ENCODE data around the gene CA9. TPM values are rescaled to one million over a fixed set of nuclear protein-coding genes. Genes with fewer than 3 reads are reported as not detected.

CA9 gene
- total RNA-seq, 1 experiment from 2014 or later, result 8.5 TPM

- ChIA-PET RAD21 (ENCODE audit: low non-redundant PET in 1 of 2, low total read pairs in 2 of 2, uncharacterized antibody in 2 of 2, unreplicated experiment in 2 of 2) (interaction anchor here (0.6 to 1.2 kb wide), 3 partner anchors 44 to 87 kb away, joined by 3 read pairs; no protein-coding TSS in a partner anchor), POLR2A (interaction anchor here (0.7 to 4.2 kb wide), 5 partner anchors 11 to 618 kb away, joined by 3 to 16 read pairs (median 5); partner anchors contain the start of genes ARHGEF39, CREB3, TLN1 and VCP), CTCF (interaction anchor here (0.9 to 1.4 kb wide), 3 partner anchors 10 to 988 kb away, joined by 3 to 8 read pairs (median 3); partner anchors contain the start of genes CCDC107 and RMRP)
- DNase-seq (ENCODE audit: low read depth, low spot score) (no peak), ATAC-seq (peak; percentile 64)
- 0 out of 2 replicates have a peak, but pooled peaks have one; percentile 16 for TF ChIP-seq POLR2AphosphoS5 (IDR thresholded peaks at IDR 0.05; ENCODE audit: low read depth, low read length)
- TF ChIP-seq MAX (IDR thresholded peaks at IDR 0.05), result no peak
- Histone ChIP-seq H3K36me3 (ENCODE audit: control insufficient read depth in 1 of 2, insufficient read depth in 2 of 2, low read length in 2 of 2) (peaks cover 14 to 25% of the 10 kb centered on the region in 2 experiments; a peak in 3 of 4 replicates), H3K9me3 (ENCODE audit: control insufficient read depth in 1 of 2, insufficient read depth in 1 of 2, low read depth in 1 of 2, low read length in 2 of 2) (no peaks in the 10 kb centered on the region), H3K79me2 (ENCODE audit: insufficient read depth, low read length) (peaks cover 38% of the 10 kb centered on the region), H3K27ac (ENCODE audit: low read depth, low read length) (peak overlapping the region; percentile 97), H3K9ac (ENCODE audit: low read length) (peak overlapping the region; percentile 96), H3K9me2 (ENCODE audit: insufficient read depth) (no peaks in the 10 kb centered on the region), H3K4me3 (replicated peaks in 1 of 2; ENCODE audit: low read depth in 1 of 2, low read length in 2 of 2) (peak overlapping the region; percentile 83 to 90), H3K27me3 (ENCODE audit: insufficient read depth, low read length) (no peaks in the 10 kb centered on the region), H2AFZ (ENCODE audit: low read depth, low read length, poor library complexity, severe bottlenecking) (peak overlapping the region; percentile 39), H4K20me1 (ENCODE audit: insufficient read depth) (no peaks in the 10 kb centered on the region), H3K4me1 (ENCODE audit: control insufficient read depth in 1 of 2, insufficient read depth in 2 of 2, low read length in 2 of 2) (peaks cover 18 to 30% of the 10 kb centered on the region in 2 experiments), H3K4me2 (ENCODE audit: low read length) (peak overlapping the region; percentile 90)
- intact Hi-C loops (cut with micrococcal nuclease), result loop anchor here (2.0 to 5.0 kb wide), 2 partner anchors 34 to 37 kb away; no protein-coding TSS in a partner anchor
- no TSS peak for BruUV-seq (replicated peaks)
Measured at GRCh38 chr9:35690614-35691333, 17.0 kb downstream of the CA9 start.

DNA sequence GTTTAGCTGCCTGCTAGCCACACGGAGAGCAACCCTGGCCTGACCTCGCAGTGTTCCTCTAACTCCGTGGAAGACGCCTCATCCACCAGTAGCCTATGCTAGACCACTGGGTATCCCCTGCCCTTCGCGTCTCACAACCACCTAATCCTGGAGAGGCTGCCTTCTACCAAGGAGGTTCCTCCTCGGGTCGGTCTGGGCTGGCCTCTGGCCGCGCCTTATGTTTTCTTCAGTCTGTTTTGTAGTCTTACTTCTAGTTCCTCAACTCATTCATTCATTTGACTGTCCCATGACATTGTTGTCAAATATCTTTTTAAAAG, 17.6 kb downstream of the CA9 start:
- POLR2A ChIA-PET, result interaction anchor here (0.8 to 4.2 kb wide), 3 partner anchors 11 to 41 kb away, joined by 5 to 16 read pairs (median 15); partner anchors contain the start of genes ARHGEF39, CREB3 and TLN1
- RAD21 ChIA-PET (ENCODE audit: low non-redundant PET in 1 of 2, low total read pairs in 2 of 2, uncharacterized antibody in 2 of 2, unreplicated experiment in 2 of 2), result interaction anchor here in 1 of 2 experiments (1.2 kb wide), 1 partner anchor 45 kb away, joined by 3 read pairs; no protein-coding TSS in a partner anchor
- ATAC-seq (peak; percentile 12), DNase-seq (ENCODE audit: low read depth, low spot score) (no peak)
- TSS peak; percentile 31 for BruUV-seq (replicated peaks)
- Histone ChIP-seq H3K9me2 (ENCODE audit: insufficient read depth) (no peaks in the 10 kb centered on the region), H3K4me3 (replicated peaks in 1 of 2; ENCODE audit: low read depth in 1 of 2, low read length in 2 of 2) (peak overlapping the region; percentile 83 to 90), H3K79me2 (ENCODE audit: insufficient read depth, low read length) (peaks cover 35% of the 10 kb centered on the region), H3K36me3 (ENCODE audit: control insufficient read depth in 1 of 2, insufficient read depth in 2 of 2, low read length in 2 of 2) (peaks cover 11 to 27% of the 10 kb centered on the region in 2 experiments; a peak in 3 of 4 replicates), H3K9me3 (ENCODE audit: control insufficient read depth in 1 of 2, insufficient read depth in 1 of 2, low read depth in 1 of 2, low read length in 2 of 2) (no peaks in the 10 kb centered on the region), H3K27ac (ENCODE audit: low read depth, low read length) (peak overlapping the region; percentile 72; the same call in 1 of the 2 replicates), H3K27me3 (ENCODE audit: insufficient read depth, low read length) (no peaks in the 10 kb centered on the region), H3K4me1 (ENCODE audit: control insufficient read depth in 1 of 2, insufficient read depth in 2 of 2, low read length in 2 of 2) (peaks cover 18 to 30% of the 10 kb centered on the region in 2 experiments), H4K20me1 (ENCODE audit: insufficient read depth) (no peaks in the 10 kb centered on the region), H2AFZ (ENCODE audit: low read depth, low read length, poor library complexity, severe bottlenecking) (peak overlapping the region; percentile 39), H3K4me2 (ENCODE audit: low read length) (peak overlapping the region; percentile 90), H3K9ac (ENCODE audit: low read length) (peak overlapping the region; percentile 96)
- TF ChIP-seq RAD21 (IDR thresholded peaks at IDR 0.05; ENCODE audit: low read depth) (no peak), EZH2phosphoT487 (IDR thresholded peaks at IDR 0.05; ENCODE audit: borderline replicate concordance) (no peak), FOSL1 (IDR thresholded peaks at IDR 0.05; ENCODE audit: low read depth) (no peak), POLR2A (IDR thresholded peaks at IDR 0.05; ENCODE audit: borderline replicate concordance, extremely low read depth, insufficient read depth, insufficient read length) (no peak), SIN3A (IDR thresholded peaks at IDR 0.05; ENCODE audit: low read depth) (no peak), ELF1 (IDR thresholded peaks at IDR 0.05; ENCODE audit: borderline replicate concordance, low read depth) (no peak), SP1 (IDR thresholded peaks at IDR 0.05; ENCODE audit: low read depth) (no peak), ATF3 (IDR thresholded peaks at IDR 0.05) (no peak), EZH2 (IDR thresholded peaks at IDR 0.05) (no peak), ZBTB33 (IDR thresholded peaks at IDR 0.05; ENCODE audit: extremely low read depth, insufficient replicate concordance, low read length) (no peak), EGR1 (IDR thresholded peaks at IDR 0.05; ENCODE audit: low read depth) (no peak)
- CTCF ChIA-PET, result interaction anchor here (1.4 kb wide), 1 partner anchor 10 kb away, joined by 8 read pairs; no protein-coding TSS in a partner anchor
- intact Hi-C loops (cut with micrococcal nuclease), result loop anchor here (2.0 to 5.0 kb wide), 2 partner anchors 34 to 36 kb away; no protein-coding TSS in a partner anchor

All from HCT116 (cell line).